ENCODE data around the gene NFKBIL1. TPM values are rescaled to one million over a fixed set of nuclear protein-coding genes. Genes with fewer than 3 reads are reported as not detected.
"Not testable (repeated sequence)": the region's sequence is repeated elsewhere in the genome, so short reads cannot be mapped to it uniquely, and the experiment has no call there.

The NFKBIL1 gene
- total and polyA plus RNA-seq, 2 of the 4 experiments (the other 2 are of a cell fraction): 7.8 to 10.8 TPM

DNA sequence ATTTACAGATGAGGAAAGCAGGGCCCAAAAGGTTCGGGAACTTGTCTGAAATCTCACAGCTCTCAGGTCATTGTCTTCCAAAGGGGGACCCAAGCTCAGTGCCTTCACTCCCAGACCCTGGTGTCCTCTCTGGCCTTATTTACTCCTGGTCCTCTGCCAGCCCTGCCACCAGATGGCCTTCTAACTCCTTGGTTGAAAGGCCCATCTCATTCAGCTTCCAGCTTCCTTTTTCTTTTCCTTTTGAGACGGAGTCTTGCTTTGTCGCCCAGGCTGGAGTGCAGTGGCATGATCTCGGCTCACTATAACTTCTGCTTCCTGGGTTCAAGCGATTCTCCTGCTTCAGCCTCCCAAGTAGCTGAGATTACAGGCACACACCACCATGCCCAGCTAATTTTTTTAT, 4.0 kb downstream of the NFKBIL1 start:
- CTCF ChIA-PET: interaction anchor here (1.0 to 1.9 kb wide), 5 partner anchors 26 to 85 kb away, joined by 3 to 17 read pairs (median 3); no protein-coding TSS in a partner anchor
- H2BK20ac ChIP-seq (ENCODE audit: low read depth, low read length); H3K23ac ChIP-seq (ENCODE audit: low read depth, low read length); H2AK5ac ChIP-seq (ENCODE audit: low read depth, low read length); H3K4ac ChIP-seq (ENCODE audit: low read depth, low read length); H3K18ac ChIP-seq (ENCODE audit: low read depth, low read length); H2BK15ac ChIP-seq (ENCODE audit: low read depth, low read length); H3K14ac ChIP-seq (replicated peaks; ENCODE audit: low read depth, low read length); H3K4me2 ChIP-seq (ENCODE audit: low read depth, low read length); H3K56ac ChIP-seq (ENCODE audit: extremely low read depth, insufficient read depth, low read length); BruUV-seq (replicated peaks); H2BK120ac ChIP-seq (ENCODE audit: low read depth, low read length); H3K9me3 ChIP-seq (ENCODE audit: control insufficient read depth, insufficient read depth, low read length); H4K8ac ChIP-seq (ENCODE audit: low read depth in 2 of 2, low read length in 2 of 2); H3K9ac ChIP-seq (ENCODE audit: low read depth, low read length); H2BK5ac ChIP-seq (ENCODE audit: low read depth, low read length, poor library complexity, severe bottlenecking); H3K4me1 ChIP-seq (ENCODE audit: control insufficient read depth, insufficient read depth, low read length); H3K9me1 ChIP-seq (ENCODE audit: insufficient read depth, low read length); H3K27ac ChIP-seq (ENCODE audit: insufficient read depth, low read length); H3K27me3 ChIP-seq (ENCODE audit: control insufficient read depth, insufficient read depth, low read length); H4K20me1 ChIP-seq (ENCODE audit: insufficient read depth, low read length); H2AK9ac ChIP-seq (replicated peaks; ENCODE audit: low read depth, low read length, poor library complexity); ATAC-seq (ENCODE audit: low read depth); POLR2A ChIA-PET (ENCODE audit: unreplicated experiment); H4K5ac ChIP-seq (ENCODE audit: low read depth, low read length); H2AFZ ChIP-seq (replicated peaks; ENCODE audit: low read length, poor library complexity); dilution Hi-C loops (cut with HindIII; ENCODE audit: low sequenced_read_pairs, unreplicated experiment); H3K4me3 ChIP-seq (ENCODE audit: insufficient read depth, low read depth, low read length); H4K91ac ChIP-seq (ENCODE audit: insufficient read depth, low read depth, low read length); in situ Hi-C loops (cut with MboI; ENCODE audit: low sequenced_read_pairs): not testable (repeated sequence)
- 92% methylated on average over 4 of the region's 5 CpGs; no CpG with 5 or more reads in 1 of the 2 experiments for WGBS, 2 experiments (ENCODE audit: extremely low coverage in 2 of 2, insufficient read length in 1 of 2)
- peaks cover 13 to 28% of the 10 kb centered on the region in 2 experiments; a peak in 3 of 4 replicates for H3K79me1 ChIP-seq (ENCODE audit: low read depth in 1 of 2, low read length in 2 of 2)
- TF ChIP-seq SMC3 (IDR thresholded peaks at IDR 0.05; ENCODE audit: low read depth, low read length) (peak; percentile 62; the same call in 1 of the 2 replicates), RAD21 (IDR thresholded peaks at IDR 0.05; ENCODE audit: low read length) (peak; percentile 64)
- TF ChIP-seq, protein P1, sequence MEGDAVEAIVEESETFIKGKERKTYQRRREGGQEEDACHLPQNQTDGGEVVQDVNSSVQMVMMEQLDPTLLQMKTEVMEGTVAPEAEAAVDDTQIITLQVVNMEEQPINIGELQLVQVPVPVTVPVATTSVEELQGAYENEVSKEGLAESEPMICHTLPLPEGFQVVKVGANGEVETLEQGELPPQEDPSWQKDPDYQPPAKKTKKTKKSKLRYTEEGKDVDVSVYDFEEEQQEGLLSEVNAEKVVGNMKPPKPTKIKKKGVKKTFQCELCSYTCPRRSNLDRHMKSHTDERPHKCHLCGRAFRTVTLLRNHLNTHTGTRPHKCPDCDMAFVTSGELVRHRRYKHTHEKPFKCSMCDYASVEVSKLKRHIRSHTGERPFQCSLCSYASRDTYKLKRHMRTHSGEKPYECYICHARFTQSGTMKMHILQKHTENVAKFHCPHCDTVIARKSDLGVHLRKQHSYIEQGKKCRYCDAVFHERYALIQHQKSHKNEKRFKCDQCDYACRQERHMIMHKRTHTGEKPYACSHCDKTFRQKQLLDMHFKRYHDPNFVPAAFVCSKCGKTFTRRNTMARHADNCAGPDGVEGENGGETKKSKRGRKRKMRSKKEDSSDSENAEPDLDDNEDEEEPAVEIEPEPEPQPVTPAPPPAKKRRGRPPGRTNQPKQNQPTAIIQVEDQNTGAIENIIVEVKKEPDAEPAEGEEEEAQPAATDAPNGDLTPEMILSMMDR (conservative IDR thresholded peaks at IDR 0.05; ENCODE audit: low read depth, low read length): peak; percentile 48
- intact Hi-C loops (cut with micrococcal nuclease): loop anchor here (1.0 kb wide), 1 partner anchor 47 kb away; no protein-coding TSS in a partner anchor
- DNase-seq: peak; percentile 36
- H3K36me3 ChIP-seq (ENCODE audit: control insufficient read depth, insufficient read depth, low read length): peaks cover 22% of the 10 kb centered on the region

Data from IMR-90 (cell line).